Endothelial cell of umbilical vein (primary cell): ENCODE data around the gene EFTUD2.

ENCODE experiments used
- EZH2 ChIP-seq: IDR thresholded peaks from 2 replicates; pipeline ENCODE4 v1.6.1; 2012; ENCODE audit warnings: borderline replicate concordance, low read depth, mild to moderate bottlenecking, moderate library complexity, low read length, inconsistent platforms; ENCODE audit not compliant: severe bottlenecking
- GATA2 ChIP-seq: IDR thresholded peaks from 2 replicates; pipeline ENCODE4 v1.7.0; 2011; ENCODE audit warnings: low read depth, mild to moderate bottlenecking, moderate library complexity, mixed read lengths, low read length; ENCODE audit not compliant: insufficient read length, insufficient read depth
- JUN ChIP-seq: IDR thresholded peaks from 2 replicates; pipeline ENCODE4 v1.6.1; 2011; ENCODE audit warnings: borderline replicate concordance, low read depth; ENCODE audit not compliant: insufficient read length, insufficient read depth
- MYC ChIP-seq: IDR thresholded peaks from one replicate; pipeline ENCODE4 v1.6.1; 2011; ENCODE audit warnings: mild to moderate bottlenecking, low read depth, low read length
- POLR2A ChIP-seq: IDR thresholded peaks from 2 replicates; pipeline ENCODE4 v1.6.1; 2012; ENCODE audit warnings: low read depth, mild to moderate bottlenecking, control low read depth, low read length
- POLR2AphosphoS5 ChIP-seq: IDR thresholded peaks from 2 replicates; pipeline ENCODE4 v1.6.1; 2012; ENCODE audit warnings: low read depth, mild to moderate bottlenecking, control low read depth, low read length, moderate library complexity; ENCODE audit not compliant: insufficient read depth
- TF ChIP-seq, protein P1 (sequence below), 2 donors: IDR thresholded peaks; 1 replicate in 1 of 2; 2 replicates in 1 of 2; pipeline ENCODE4 v1.5.1; 2011; ENCODE audit warnings: low read length in 2 of 2, mild to moderate bottlenecking in 2 of 2, moderate library complexity in 2 of 2, control low read depth in 1 of 2, inconsistent platforms in 1 of 2, low read depth in 1 of 2; ENCODE audit not compliant: insufficient read depth in 1 of 2; ENCODE audit errors: extremely low read depth in 1 of 2
- TF ChIP-seq, protein P2 (sequence below): IDR thresholded peaks from 2 replicates; pipeline ENCODE4 v1.6.1; 2011; ENCODE audit not compliant: insufficient read depth, insufficient read length

DNA sequence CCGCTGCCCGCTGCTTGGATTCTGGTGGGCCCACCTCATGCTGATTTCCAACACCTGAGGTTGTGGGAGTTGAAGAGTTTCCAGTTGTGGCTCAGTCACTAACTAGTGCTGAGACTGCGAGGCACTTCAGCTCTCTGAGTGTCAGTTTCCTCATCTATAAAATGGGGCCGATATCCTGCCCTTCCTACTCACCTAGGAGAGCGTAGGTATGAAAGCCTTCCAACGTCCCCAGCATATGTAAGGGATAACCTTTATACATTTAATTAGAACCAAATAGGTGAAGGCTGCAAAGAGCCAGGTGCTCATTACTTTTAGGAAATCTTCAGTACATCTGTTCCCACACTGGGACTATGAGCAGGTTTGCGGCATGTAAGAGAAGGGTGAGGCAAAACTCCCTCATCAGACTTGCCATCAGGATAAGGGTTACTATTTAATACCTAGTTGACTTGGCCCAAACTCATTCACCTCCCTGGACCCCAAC lies 49.1 kb upstream of the EFTUD2 start:
- TF ChIP-seq EZH2: no peak
- TF ChIP-seq, protein P1, sequence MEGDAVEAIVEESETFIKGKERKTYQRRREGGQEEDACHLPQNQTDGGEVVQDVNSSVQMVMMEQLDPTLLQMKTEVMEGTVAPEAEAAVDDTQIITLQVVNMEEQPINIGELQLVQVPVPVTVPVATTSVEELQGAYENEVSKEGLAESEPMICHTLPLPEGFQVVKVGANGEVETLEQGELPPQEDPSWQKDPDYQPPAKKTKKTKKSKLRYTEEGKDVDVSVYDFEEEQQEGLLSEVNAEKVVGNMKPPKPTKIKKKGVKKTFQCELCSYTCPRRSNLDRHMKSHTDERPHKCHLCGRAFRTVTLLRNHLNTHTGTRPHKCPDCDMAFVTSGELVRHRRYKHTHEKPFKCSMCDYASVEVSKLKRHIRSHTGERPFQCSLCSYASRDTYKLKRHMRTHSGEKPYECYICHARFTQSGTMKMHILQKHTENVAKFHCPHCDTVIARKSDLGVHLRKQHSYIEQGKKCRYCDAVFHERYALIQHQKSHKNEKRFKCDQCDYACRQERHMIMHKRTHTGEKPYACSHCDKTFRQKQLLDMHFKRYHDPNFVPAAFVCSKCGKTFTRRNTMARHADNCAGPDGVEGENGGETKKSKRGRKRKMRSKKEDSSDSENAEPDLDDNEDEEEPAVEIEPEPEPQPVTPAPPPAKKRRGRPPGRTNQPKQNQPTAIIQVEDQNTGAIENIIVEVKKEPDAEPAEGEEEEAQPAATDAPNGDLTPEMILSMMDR (IDR thresholded peaks at IDR 0.05; ENCODE audit: extremely low read depth in 1 of 2, insufficient read depth in 1 of 2, low read depth in 1 of 2, low read length in 2 of 2): no peak
- TF ChIP-seq, protein P2, sequence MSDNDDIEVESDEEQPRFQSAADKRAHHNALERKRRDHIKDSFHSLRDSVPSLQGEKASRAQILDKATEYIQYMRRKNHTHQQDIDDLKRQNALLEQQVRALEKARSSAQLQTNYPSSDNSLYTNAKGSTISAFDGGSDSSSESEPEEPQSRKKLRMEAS: no peak
- no peak for TF ChIP-seq POLR2AphosphoS5
- no peak for TF ChIP-seq MYC
- no peak for TF ChIP-seq GATA2
- TF ChIP-seq POLR2A: no peak
- no peak for TF ChIP-seq JUN
